Pancreas (tissue), 10 donors: ENCODE data around the gene CARF. TPM values are rescaled to one million over a fixed set of nuclear protein-coding genes. Genes with fewer than 3 reads are reported as not detected.
A peak's percentile ranks its signal among the peaks of the same experiment; 100 is the strongest.

Experiments used
- ATAC-seq, 4 donors: fragments of 200-7000 bp; cut with Tn5 transposase; one replicate each; pipeline versions ENCODE4 v1.8.0 to v1.9.1; 2020; ENCODE audit warnings: mild to moderate bottlenecking in 4 of 4, moderate library complexity in 4 of 4
- DNase-seq, 6 donors: peaks; one replicate each; pipeline ENCODE4 v3.0.0-alpha.2; 2020
- FAIRE-seq: peaks from 2 replicates; lab custom pipeline; 2012; peaks lifted over from hg19 to GRCh38; lab: Jason Lieb, UNC
- H3K27ac ChIP-seq, 4 donors: fragments of 200-600 bp; sonication (generic); 1 replicate in 3 of 4; 2 replicates in 1 of 4; pipeline versions ENCODE4 v1.5.0 to v1.8.0; 2020
- H3K27me3 ChIP-seq, 4 donors: fragments of 200-600 bp; one replicate each; pipeline ENCODE4 v1.8.0; 2021
- H3K36me3 ChIP-seq, 3 donors: fragments of 200-600 bp; sonication (generic) in 1 of 3; one replicate each; pipeline versions ENCODE4 v1.5.0 to v1.8.0; 2020 to 2021
- H3K4me1 ChIP-seq, 3 donors: fragments of 200-600 bp; one replicate each; pipeline ENCODE4 v1.8.0; 2021
- H3K4me3 ChIP-seq, 4 donors: fragments of 200-600 bp; sonication (generic) in 2 of 4; one replicate each; pipeline versions ENCODE4 v1.5.0 to v1.8.0; 2020 to 2021
- H3K9me3 ChIP-seq, 4 donors: fragments of 200-600 bp; one replicate each; pipeline ENCODE4 v1.8.0; 2021
- WGBS, 2 donors: extraction: QIAGEN DNeasy Blood & Tissue Kit; methylation state at CpG; one replicate each; pipeline ENCODE4 v1.1.7; 2013; 5-methylcytosine and 5-hydroxymethylcytosine counted together
- intact Hi-C, 3 donors: fragments of 100-400 bp; cut with DNase I; formaldehyde crosslinking; loops; one replicate each; pipeline versions ENCODE4 v1.11.1 to v1.14.2; 2022
- polyA plus RNA-seq, 2 donors: library from polyadenylated mRNA; stranded (reverse); fragments of 200-250 nt; gene quantifications; one replicate each; pipeline ENCODE4 v1.2.3, GENCODE V29; 2013
- total RNA-seq, 6 donors: library from RNA; stranded (reverse); fragmentation: NEBNext Ultra II Directional in 4 of 6; extraction: Animal tissue kit (Norgen Biotek cat#: 25700) in 4 of 6; gene quantifications; one replicate each; pipeline versions ENCODE4 v1.2.1 to v1.2.4, GENCODE V29; 2021 to 2023
- TF ChIP-seq, protein P1 (sequence below), 4 donors: fragments of 200-600 bp; sonication (generic) in 3 of 4; IDR thresholded peaks; one replicate each; pipeline versions ENCODE4 v1.5.0 to v1.8.0; 2021; ENCODE audit warnings: antibody characterized with exemption in 4 of 4
- donor health status: healthy with polysubstance abuse.
- donor health status: DM: no; HTN: no; CAD: no; lungs with moderate emphysema.
- donor health status: DM: no; HTN: no; CAD: no.
- donor health status: control.
- donor health status: control.
- donor health status: Bipolar disorder and iron deficiency.
- donor health status: DM: yes; HTN: yes; CAD: no.
- donor health status: DM: no; HTN: no; CAD: no.
- donor health status: DM: no; HTN: no; CAD: no.
- donor health status: DM: yes; HTN: yes; CAD: no.

The CARF gene, protein sequence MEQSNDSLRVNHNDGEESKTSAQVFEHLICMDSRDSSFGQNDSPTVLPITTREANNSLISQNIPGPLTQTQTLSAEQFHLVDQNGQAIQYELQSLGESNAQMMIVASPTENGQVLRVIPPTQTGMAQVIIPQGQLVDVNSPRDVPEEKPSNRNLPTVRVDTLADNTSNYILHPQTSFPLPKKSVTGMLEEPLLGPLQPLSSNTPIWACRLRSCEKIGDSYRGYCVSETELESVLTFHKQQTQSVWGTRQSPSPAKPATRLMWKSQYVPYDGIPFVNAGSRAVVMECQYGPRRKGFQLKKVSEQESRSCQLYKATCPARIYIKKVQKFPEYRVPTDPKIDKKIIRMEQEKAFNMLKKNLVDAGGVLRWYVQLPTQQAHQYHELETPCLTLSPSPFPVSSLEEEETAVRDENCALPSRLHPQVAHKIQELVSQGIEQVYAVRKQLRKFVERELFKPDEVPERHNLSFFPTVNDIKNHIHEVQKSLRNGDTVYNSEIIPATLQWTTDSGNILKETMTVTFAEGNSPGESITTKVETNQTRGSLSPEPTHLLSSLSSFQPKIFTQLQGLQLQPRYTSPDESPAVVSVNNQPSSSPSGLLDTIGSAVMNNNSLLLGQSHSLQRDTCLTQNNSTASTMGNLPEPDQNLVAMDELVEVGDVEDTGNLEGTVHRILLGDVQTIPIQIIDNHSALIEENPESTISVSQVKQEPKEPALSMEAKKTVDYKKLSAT
- total RNA-seq (1 to 10 TPM; 2.1 to 5.7 (median 4.9) TPM), polyA plus RNA-seq (1 to 10 TPM; 1.3 to 4.0 TPM)

DNA sequence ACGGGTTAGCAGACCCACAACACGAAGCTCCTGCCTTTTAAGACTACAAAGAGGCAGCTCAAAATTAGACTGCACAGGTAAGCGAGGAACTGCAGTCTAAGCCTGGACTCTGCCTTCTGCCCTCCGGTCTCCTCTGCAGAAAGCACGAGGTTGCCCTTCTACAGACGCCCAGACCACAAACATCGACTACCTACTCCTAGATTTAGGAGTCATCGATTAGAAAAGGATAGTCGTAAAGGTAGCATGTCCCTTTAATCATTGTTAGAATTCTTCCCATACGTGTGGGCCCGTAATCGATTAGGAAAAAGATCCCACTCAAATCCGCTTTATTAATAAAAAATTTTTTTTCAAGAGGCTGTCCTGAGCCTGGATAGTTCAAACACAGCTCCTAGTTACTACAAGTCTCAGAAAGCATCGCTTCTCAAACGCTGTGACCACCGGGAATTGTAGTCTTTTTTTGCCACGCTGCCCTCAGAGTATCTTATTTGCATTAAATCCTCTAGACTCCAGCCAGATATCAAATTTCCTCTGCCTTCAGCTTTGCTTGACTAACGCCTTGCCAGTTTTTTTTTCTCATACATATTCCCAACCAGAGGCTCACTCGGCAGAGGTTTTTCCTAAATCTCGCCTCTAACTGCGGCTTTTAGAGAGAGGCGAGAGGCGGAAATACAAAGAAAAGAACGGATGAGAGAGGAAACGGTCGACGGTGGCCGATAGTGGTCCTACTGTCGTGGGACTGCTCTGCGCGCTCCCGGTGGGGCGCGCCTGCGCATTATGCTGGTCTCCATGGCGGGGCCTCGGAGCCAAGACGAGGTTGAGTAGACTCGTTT is at the start of gene CARF, which contains the start of gene WDR12:
TSS of gene CARF (plus strand) at position 764 of the 830 bp plus-strand sequence. CDS start 29,628 bp downstream, outside the sequence.
TSS of gene WDR12 (minus strand) at position 162 of the 830 bp plus-strand sequence. CDS start 197 bp downstream, outside the sequence.
- TF ChIP-seq, protein P1, sequence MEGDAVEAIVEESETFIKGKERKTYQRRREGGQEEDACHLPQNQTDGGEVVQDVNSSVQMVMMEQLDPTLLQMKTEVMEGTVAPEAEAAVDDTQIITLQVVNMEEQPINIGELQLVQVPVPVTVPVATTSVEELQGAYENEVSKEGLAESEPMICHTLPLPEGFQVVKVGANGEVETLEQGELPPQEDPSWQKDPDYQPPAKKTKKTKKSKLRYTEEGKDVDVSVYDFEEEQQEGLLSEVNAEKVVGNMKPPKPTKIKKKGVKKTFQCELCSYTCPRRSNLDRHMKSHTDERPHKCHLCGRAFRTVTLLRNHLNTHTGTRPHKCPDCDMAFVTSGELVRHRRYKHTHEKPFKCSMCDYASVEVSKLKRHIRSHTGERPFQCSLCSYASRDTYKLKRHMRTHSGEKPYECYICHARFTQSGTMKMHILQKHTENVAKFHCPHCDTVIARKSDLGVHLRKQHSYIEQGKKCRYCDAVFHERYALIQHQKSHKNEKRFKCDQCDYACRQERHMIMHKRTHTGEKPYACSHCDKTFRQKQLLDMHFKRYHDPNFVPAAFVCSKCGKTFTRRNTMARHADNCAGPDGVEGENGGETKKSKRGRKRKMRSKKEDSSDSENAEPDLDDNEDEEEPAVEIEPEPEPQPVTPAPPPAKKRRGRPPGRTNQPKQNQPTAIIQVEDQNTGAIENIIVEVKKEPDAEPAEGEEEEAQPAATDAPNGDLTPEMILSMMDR (IDR thresholded peaks at IDR 0.05), result no peak
- FAIRE-seq, result no peak
- H3K9me3 ChIP-seq, result no peaks in the 10 kb centered on the region
- ATAC-seq, result peak; percentile 92 to 98 (median 96)
- intact Hi-C loops, result no loop called here
- WGBS, 2 donors, result 0% methylated on average over 39 of the region's 39 CpGs
- DNase-seq, result peak; percentile 87 to 96 (median 92)
- H3K36me3 ChIP-seq, result no peaks in the 10 kb centered on the region
- H3K4me1 ChIP-seq, result peaks cover 5 to 14% (median 9%) of the 10 kb centered on the region in 3 donors
- H3K27me3 ChIP-seq, result no peaks in the 10 kb centered on the region
- peak within 1 kb of the TSS; percentile 33 to 71 (median 64) for H3K4me3 ChIP-seq
- peak within 1 kb of the TSS; percentile 58 to 81 (median 72) for H3K27ac ChIP-seq

DNA sequence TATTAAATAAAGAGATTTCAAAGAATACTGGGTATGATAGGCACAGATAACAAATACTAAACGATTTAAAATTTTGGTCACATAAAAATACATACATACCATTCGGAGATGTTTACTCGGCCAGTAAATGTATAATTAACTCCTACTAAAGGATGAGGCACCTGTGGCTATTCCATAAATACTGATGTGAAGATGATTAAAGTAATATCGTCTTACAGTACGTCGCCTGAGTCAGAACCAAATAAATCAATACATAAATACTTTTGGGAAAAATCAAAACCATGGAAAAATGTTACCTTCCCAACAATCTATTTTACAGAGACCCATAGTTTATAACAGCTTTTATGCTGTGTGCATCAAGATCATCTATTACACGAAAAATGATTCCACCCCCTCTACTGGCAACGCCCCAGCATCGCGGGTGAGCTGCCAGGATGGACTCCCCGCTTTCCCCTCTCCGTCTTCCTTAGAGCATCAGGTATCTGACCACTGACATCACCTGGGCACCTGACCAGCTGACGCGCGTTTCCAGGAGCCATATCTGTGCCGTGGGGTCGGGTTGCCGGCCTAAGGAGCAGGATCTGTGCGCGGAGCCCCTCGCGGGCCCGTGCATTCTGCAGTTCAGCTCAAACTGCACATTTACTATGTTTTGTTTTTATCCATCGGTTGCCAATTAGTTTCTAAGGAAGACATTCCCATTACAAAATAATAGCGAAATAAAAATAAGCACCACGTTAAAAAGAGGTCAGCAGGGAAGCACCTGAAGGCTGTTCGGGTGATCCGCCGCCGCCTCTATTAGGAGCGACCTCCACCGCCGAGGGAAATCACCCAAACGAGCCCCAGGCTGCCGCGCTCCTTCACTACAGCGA is 41.4 kb upstream of the CARF start:
- peak overlapping the region; percentile 72 to 84 (median 78) for H3K27ac ChIP-seq
- TF ChIP-seq, protein P1 (IDR thresholded peaks at IDR 0.05), result peak in 1 of 4 donors; percentile 7
- intact Hi-C loops, result no loop called here
- H3K9me3 ChIP-seq, result no peaks in the 10 kb centered on the region
- no peaks in the 10 kb centered on the region for H3K27me3 ChIP-seq
- peak; percentile 9 for FAIRE-seq
- ATAC-seq, result peak; percentile 74 to 91 (median 84)
- DNase-seq, result peak; percentile 58 to 75 (median 68)
- H3K4me3 ChIP-seq, result peak overlapping the region; percentile 72 to 88 (median 78)
- 1 to 2% methylated on average over 37 of the region's 37 CpGs for WGBS, 2 donors
- H3K4me1 ChIP-seq, result peaks cover 0 to 6% (median 0%) of the 10 kb centered on the region in 3 donors
- no peaks in the 10 kb centered on the region for H3K36me3 ChIP-seq

DNA sequence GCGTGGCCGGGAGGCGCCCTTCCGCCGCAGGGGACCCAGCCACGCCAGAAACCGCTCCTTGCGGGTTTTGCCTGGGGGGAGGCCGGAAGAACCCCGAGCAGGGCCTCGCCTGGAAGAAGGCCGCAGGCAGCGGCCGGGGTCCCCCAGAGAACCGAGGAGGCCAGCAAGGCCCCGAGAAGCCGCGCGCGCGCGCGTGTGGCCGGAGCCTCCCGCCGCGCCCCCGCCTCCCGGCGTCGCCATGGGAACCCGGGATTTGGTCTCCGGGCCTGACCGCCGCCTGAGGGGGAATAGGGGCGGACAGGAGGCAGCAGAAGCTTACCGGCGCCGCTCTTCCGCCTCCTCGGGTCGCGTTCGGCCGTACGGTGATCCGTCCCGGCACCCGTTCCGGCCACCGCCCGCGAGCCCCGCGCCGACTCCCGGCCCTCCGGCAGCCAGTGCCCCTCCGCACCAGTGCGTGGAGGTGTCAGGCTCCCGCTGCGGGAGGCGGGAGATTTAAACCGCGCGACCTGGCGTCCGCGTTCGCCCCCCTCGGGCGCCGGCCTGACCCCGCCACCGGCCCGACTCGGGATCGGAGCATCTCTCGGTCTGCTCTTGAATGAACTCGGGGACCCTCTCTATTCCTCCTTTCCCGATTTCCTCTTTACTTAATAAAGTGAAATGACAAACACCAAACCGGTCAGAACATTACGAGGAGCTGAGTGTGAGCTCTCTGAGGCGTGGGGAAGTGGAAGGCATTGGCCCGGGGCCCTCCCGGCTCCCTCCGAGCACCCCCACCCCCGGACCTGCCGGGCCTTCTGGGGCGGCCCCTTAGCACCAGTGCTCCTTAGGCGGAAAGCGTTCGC is 40.6 kb upstream of the CARF start, which contains the start of gene ICA1L:
TSS of gene ICA1L (minus strand) at position 467 of the 842 bp plus-strand sequence. CDS start 42,757 bp downstream, outside the sequence.
- TF ChIP-seq, protein P1 (IDR thresholded peaks at IDR 0.05), result no peak
- intact Hi-C loops, result no loop called here
- 0 to 1% methylated on average over 73 to 93 of the region's 93 CpGs for WGBS, 2 donors
- H3K27ac ChIP-seq, result peak within 1 kb of the TSS; percentile 72 to 84 (median 78)
- DNase-seq, result peak; percentile 55 to 84 (median 72)
- no peak for FAIRE-seq
- peak within 1 kb of the TSS; percentile 72 to 88 (median 78) for H3K4me3 ChIP-seq
- H3K9me3 ChIP-seq, result no peaks in the 10 kb centered on the region
- no peaks in the 10 kb centered on the region for H3K36me3 ChIP-seq
- peaks cover 0 to 6% (median 0%) of the 10 kb centered on the region in 3 donors for H3K4me1 ChIP-seq
- peak; percentile 83 to 91 (median 88) for ATAC-seq
- H3K27me3 ChIP-seq, result no peaks in the 10 kb centered on the region
